PC-9 (cell line): ENCODE measurements around the gene RACK1. TPM values are rescaled to one million over a fixed set of nuclear protein-coding genes. Genes with fewer than 3 reads are reported as not detected.
"Not testable (repeated sequence)": the region's sequence is repeated elsewhere in the genome, so short reads cannot be mapped to it uniquely, and the experiment has no call there.

Experiments
- BruUV-seq: library from RNA; stranded (reverse); fragments of 400-500 nt; replicated peaks from 2 replicates; lab custom pipeline; 2021; lab: Mats Ljungman, UMichigan
- CTCF ChIA-PET: fragments of 300-600 bp; sonication (Branson Sonifier 250); formaldehyde crosslinking; loops from one replicate; lab custom pipeline; 2022; ENCODE audit warnings: antibody characterized with exemption; lab: Charles Lee
- POLR2A ChIA-PET: fragments of 300-600 bp; sonication (Branson Sonifier 250); formaldehyde crosslinking; loops from one replicate; lab custom pipeline; 2022; ENCODE audit warnings: antibody characterized with exemption; ENCODE audit not compliant: unreplicated experiment; lab: Charles Lee
- DNase-seq, 2 experiments: peaks; one replicate each; pipeline versions ENCODE4 v3.0.0 to v3.0.0-alpha.2; 2015 to 2022; ENCODE audit warnings: mixed read lengths in 1 of 2
- H2AFZ ChIP-seq: fragments of 200-600 bp; sonication (generic); 2 replicates; pipeline ENCODE4 v1.8.1; 2017; ENCODE audit warnings: antibody characterized with exemption
- H3F3A ChIP-seq: fragments of 200-600 bp; sonication (generic); 2 replicates; pipeline ENCODE4 v1.8.1; 2017; ENCODE audit warnings: antibody characterized with exemption, mild to moderate bottlenecking, low read depth; ENCODE audit not compliant: insufficient read depth
- H3K27ac ChIP-seq: fragments of 200-600 bp; sonication (generic); 2 replicates; pipeline ENCODE4 v1.6.1; 2016; ENCODE audit warnings: mixed run types
- H3K27me3 ChIP-seq: fragments of 200-600 bp; sonication (generic); 2 replicates; pipeline ENCODE4 v1.6.1; 2016; ENCODE audit warnings: low read depth, mixed run types; ENCODE audit not compliant: insufficient read depth
- H3K36me3 ChIP-seq: fragments of 200-600 bp; sonication (generic); 2 replicates; pipeline ENCODE4 v1.6.1; 2016; ENCODE audit warnings: low read depth, mixed run types
- H3K4me1 ChIP-seq: fragments of 200-600 bp; sonication (generic); replicated peaks from 2 replicates; pipeline ENCODE4 v1.6.1; 2016; ENCODE audit warnings: mixed run types; ENCODE audit not compliant: insufficient read depth
- H3K4me2 ChIP-seq: fragments of 200-600 bp; sonication (generic); 2 replicates; pipeline ENCODE4 v1.6.1; 2017; ENCODE audit warnings: mixed run types
- H3K4me3 ChIP-seq: fragments of 200-600 bp; sonication (generic); 2 replicates; pipeline ENCODE4 v1.6.1; 2016; ENCODE audit warnings: mixed run types
- H3K79me2 ChIP-seq: fragments of 200-600 bp; sonication (generic); 2 replicates; pipeline ENCODE4 v1.6.1; 2017; ENCODE audit warnings: low read depth, mixed run types
- H3K9me2 ChIP-seq: fragments of 200-600 bp; sonication (generic); 2 replicates; pipeline ENCODE4 v1.8.1; 2017; ENCODE audit warnings: mild to moderate bottlenecking; ENCODE audit not compliant: insufficient read depth
- H3K9me3 ChIP-seq: fragments of 200-600 bp; sonication (generic); 2 replicates; pipeline ENCODE4 v1.8.1; 2016; ENCODE audit warnings: low read depth; ENCODE audit not compliant: insufficient read depth
- H4K20me1 ChIP-seq: fragments of 200-600 bp; sonication (generic); 2 replicates; pipeline ENCODE4 v1.8.1; 2017; ENCODE audit not compliant: insufficient read depth
- EZH2 ChIP-seq: fragments of 200-600 bp; sonication (generic); IDR thresholded peaks from 2 replicates; pipeline ENCODE4 v1.8.0; 2017; ENCODE audit warnings: antibody characterized with exemption, low read depth
- intact Hi-C: fragments of 100-400 bp; cut with micrococcal nuclease; formaldehyde crosslinking; loops from one replicate; pipeline ENCODE4 v1.10.0; 2022; ENCODE audit not compliant: unreplicated experiment
- total RNA-seq: library from RNA; stranded (reverse); gene quantifications from 2 replicates; pipeline ENCODE4 v1.2.3, GENCODE V29; 2021
- TF ChIP-seq, protein P1 (sequence below): fragments of 200-600 bp; sonication (generic); conservative IDR thresholded peaks from 2 replicates; pipeline ENCODE4 v1.6.1; 2017; ENCODE audit warnings: mixed run types, antibody characterized with exemption, mild to moderate bottlenecking, moderate library complexity

The RACK1 gene
- total RNA-seq, 1 experiment from 2014 or later: 2,373 TPM

DNA sequence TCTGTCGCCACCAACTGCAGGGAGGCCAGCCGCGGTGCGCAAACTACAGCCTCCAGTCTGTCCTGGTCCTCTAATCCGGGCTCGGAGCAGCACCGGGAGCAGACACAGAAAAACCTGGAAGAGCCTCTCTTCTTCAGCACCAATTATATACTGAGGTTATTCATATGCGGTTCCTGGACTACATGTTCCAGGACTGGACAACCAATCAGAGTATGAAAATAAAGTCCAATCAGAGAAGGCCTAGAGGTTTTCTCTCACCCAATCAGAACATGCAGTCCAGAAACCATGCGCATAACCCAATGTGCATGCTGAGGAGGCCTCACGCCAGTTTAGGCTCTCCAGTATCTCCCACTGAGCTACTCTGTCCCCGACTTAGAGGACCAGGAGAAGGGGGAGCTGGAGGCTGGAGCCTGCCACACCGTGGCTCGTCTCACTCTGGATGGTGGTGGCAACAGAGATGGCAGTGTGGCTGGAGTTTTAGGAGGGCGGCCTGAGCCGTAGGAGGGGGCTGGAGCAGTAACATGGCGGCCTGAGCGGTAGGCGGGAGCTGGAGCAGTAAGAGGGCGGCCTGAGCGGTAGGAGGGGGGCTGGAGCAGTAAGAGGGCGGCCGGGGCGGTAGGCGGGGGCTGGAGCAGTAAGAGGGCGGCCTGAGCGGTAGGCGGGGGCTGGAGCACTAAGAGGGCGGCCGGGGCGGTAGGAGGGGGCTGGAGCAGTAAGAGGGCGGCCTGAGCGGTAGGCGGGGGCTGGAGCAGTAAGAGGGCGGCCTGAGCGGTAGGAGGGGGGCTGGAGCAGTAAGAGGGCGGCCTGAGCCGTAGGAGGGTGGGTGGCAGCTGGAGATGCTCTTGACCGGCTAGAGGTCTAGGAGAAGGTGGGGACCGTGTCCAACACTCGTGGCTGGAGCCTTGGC is 37.6 kb upstream of the RACK1 start:
- intact Hi-C loops: no loop called here
- H3K9me3 ChIP-seq: no peaks in the 10 kb centered on the region
- peaks cover 28% of the 10 kb centered on the region; the same call in 1 of the 2 replicates for H3K27me3 ChIP-seq
- no peak overlapping the region for H3K27ac ChIP-seq
- DNase-seq: no peak
- H3K9me2 ChIP-seq: no peaks in the 10 kb centered on the region
- no peaks in the 10 kb centered on the region for H3K4me1 ChIP-seq
- H3K4me3 ChIP-seq: no peak overlapping the region
- no peak overlapping the region for H3K4me2 ChIP-seq
- no TSS peak for BruUV-seq
- TF ChIP-seq EZH2: no peak
- TF ChIP-seq, protein P1, sequence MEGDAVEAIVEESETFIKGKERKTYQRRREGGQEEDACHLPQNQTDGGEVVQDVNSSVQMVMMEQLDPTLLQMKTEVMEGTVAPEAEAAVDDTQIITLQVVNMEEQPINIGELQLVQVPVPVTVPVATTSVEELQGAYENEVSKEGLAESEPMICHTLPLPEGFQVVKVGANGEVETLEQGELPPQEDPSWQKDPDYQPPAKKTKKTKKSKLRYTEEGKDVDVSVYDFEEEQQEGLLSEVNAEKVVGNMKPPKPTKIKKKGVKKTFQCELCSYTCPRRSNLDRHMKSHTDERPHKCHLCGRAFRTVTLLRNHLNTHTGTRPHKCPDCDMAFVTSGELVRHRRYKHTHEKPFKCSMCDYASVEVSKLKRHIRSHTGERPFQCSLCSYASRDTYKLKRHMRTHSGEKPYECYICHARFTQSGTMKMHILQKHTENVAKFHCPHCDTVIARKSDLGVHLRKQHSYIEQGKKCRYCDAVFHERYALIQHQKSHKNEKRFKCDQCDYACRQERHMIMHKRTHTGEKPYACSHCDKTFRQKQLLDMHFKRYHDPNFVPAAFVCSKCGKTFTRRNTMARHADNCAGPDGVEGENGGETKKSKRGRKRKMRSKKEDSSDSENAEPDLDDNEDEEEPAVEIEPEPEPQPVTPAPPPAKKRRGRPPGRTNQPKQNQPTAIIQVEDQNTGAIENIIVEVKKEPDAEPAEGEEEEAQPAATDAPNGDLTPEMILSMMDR: no peak
- no peaks in the 10 kb centered on the region for H3F3A ChIP-seq
- ChIA-PET POLR2A (no interaction called here), CTCF (no interaction called here)
- H2AFZ ChIP-seq: no peak overlapping the region
- H3K36me3 ChIP-seq: no peaks in the 10 kb centered on the region
- no peaks in the 10 kb centered on the region for H3K79me2 ChIP-seq
- H4K20me1 ChIP-seq: no peaks in the 10 kb centered on the region

DNA sequence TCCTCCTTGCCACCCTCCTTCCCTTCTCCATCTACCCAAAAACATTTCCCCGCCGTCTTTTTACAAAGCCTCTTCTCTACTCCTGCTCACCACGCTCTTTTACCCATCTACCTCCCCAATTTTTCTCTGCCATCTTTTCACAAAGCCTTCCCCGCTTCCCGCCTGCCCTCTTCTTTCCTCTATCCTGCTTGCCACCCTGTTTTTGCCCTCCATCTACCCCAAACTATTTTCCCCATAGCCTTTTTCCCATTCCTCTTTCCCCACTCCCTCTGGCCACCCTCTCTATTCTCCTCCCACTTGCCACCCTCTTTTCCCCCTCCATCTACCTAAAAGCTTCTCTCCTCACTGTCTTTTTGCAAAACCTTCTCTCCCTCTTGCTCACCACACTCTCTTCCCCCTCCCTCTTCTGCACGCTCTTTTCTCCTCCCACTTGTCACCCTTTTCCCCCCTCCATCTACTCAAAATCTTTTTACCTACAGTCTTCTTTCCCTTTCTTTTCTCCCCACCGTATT is 36.6 kb upstream of the RACK1 start:
- intact Hi-C loops: no loop called here
- no peaks in the 10 kb centered on the region for H3F3A ChIP-seq
- CTCF ChIA-PET: no interaction called here
- H3K36me3 ChIP-seq: no peaks in the 10 kb centered on the region
- H3K9me2 ChIP-seq: no peaks in the 10 kb centered on the region
- DNase-seq: no peak
- no peaks in the 10 kb centered on the region for H3K79me2 ChIP-seq
- BruUV-seq: no TSS peak
- H4K20me1 ChIP-seq: no peaks in the 10 kb centered on the region
- no peak overlapping the region for H3K4me2 ChIP-seq
- no peaks in the 10 kb centered on the region for H3K4me1 ChIP-seq
- peaks cover 28% of the 10 kb centered on the region; the same call in 1 of the 2 replicates for H3K27me3 ChIP-seq
- H3K4me3 ChIP-seq: no peak overlapping the region
- no peaks in the 10 kb centered on the region for H3K9me3 ChIP-seq
- H3K27ac ChIP-seq: no peak overlapping the region
- POLR2A ChIA-PET: no interaction called here
- H2AFZ ChIP-seq: no peak overlapping the region
- TF ChIP-seq, protein P1: no peak
- no peak for TF ChIP-seq EZH2

DNA sequence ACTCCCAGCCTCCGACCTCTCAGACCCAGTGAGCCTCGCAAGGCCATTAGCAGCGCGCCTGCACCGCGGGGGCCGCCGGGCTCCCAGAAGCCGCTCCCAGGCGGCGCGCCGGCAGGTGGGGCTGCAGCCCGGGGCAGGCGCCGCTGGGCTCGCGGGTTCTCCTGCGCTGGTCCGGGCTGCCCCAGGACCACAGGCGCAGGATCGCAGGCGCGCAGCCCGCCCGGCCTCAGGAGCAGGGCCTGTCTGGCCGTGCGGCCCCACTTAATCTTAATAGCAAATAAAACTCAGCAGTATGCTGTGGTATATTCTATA is 29.7 kb upstream of the RACK1 start:
- H3K4me3 ChIP-seq, H3F3A ChIP-seq, H3K27me3 ChIP-seq, H3K9me2 ChIP-seq, H3K79me2 ChIP-seq, DNase-seq, CTCF ChIA-PET, POLR2A ChIA-PET, H4K20me1 ChIP-seq, H2AFZ ChIP-seq, H3K4me1 ChIP-seq, intact Hi-C loops, H3K36me3 ChIP-seq, H3K27ac ChIP-seq, H3K4me2 ChIP-seq, H3K9me3 ChIP-seq, BruUV-seq: not testable (repeated sequence)
